Measurements from ENCODE around the gene CFAP221.

CFAP221 gene

GRCh38 chr2:119544075-119544938 is at the start of gene CFAP221:
Gene CFAP221 (plus strand): TSS chr2:119544449. CDS start chr2:119546132, 1,683 bp downstream.
- peak; percentile 31 for DNase-seq

- DNase-seq = no peak
These were observed 48.3 kb upstream of the CFAP221 start for GRCh38 chr2:119495948-119496347.

GRCh38 chr2:119496682-119497081 is 47.6 kb upstream of the CFAP221 start:
- no peak for DNase-seq

- no peak for DNase-seq
These were observed 35.5 kb upstream of the CFAP221 start for GRCh38 chr2:119508756-119509155.

GRCh38 chr2:119511989-119512388 is 32.3 kb upstream of the CFAP221 start:
- DNase-seq = no peak

- DNase-seq = no peak
These were observed 31.3 kb upstream of the CFAP221 start for GRCh38 chr2:119512946-119513345.

- no peak for DNase-seq
These were observed 30.4 kb upstream of the CFAP221 start for GRCh38 chr2:119513832-119514231.

- no peak for DNase-seq
These were observed 28.1 kb upstream of the CFAP221 start for GRCh38 chr2:119516121-119516520.

GRCh38 chr2:119517433-119517832 is 26.8 kb upstream of the CFAP221 start:
- peak; percentile 32 for DNase-seq

- no peak for DNase-seq
These were observed 25.7 kb upstream of the CFAP221 start for GRCh38 chr2:119518401-119519056.

- no peak for DNase-seq
These were observed 25.2 kb upstream of the CFAP221 start for GRCh38 chr2:119519057-119519408.

- no peak for DNase-seq
These were observed 23.4 kb upstream of the CFAP221 start for GRCh38 chr2:119520696-119521432.

GRCh38 chr2:119521433-119522050 is 22.7 kb upstream of the CFAP221 start:
- no peak for DNase-seq

GRCh38 chr2:119522671-119523070 is 21.6 kb upstream of the CFAP221 start:
- DNase-seq = no peak

- DNase-seq = no peak
These were observed 20.8 kb upstream of the CFAP221 start for GRCh38 chr2:119523383-119523951.

- DNase-seq = no peak
These were observed 20.1 kb upstream of the CFAP221 start, which contains the start of gene SCTR for GRCh38 chr2:119523952-119524694. Gene SCTR (minus strand): TSS chr2:119524483. CDS start chr2:119524226, 257 bp downstream.

GRCh38 chr2:119525614-119526013 is 18.6 kb upstream of the CFAP221 start:
- no peak for DNase-seq

- no peak for DNase-seq
These were observed 16.2 kb upstream of the CFAP221 start for GRCh38 chr2:119527999-119528398.

- no peak for DNase-seq
These were observed 13.0 kb upstream of the CFAP221 start for GRCh38 chr2:119531292-119531691.

GRCh38 chr2:119533560-119533959 is 10.7 kb upstream of the CFAP221 start:
- DNase-seq = no peak

- no peak for DNase-seq
These were observed 8.0 kb upstream of the CFAP221 start for GRCh38 chr2:119536211-119536610.

GRCh38 chr2:119536707-119537106 is 7.5 kb upstream of the CFAP221 start:
- no peak for DNase-seq
